Left ventricle myocardium inferior (tissue), 1 donor: Measurements from ENCODE around the gene RNF19B. TPM values are rescaled to one million over a fixed set of nuclear protein-coding genes. Genes with fewer than 3 reads are reported as not detected.

Source experiments
- DNase-seq: peaks from one replicate; pipeline ENCODE4 v3.0.0-alpha.2; 2020
- H3K27ac ChIP-seq: fragments of 200-600 bp; replicated peaks from 2 replicates; pipeline ENCODE4 v1.8.0; 2021
- H3K27me3 ChIP-seq: fragments of 200-600 bp; 2 replicates; pipeline ENCODE4 v1.8.0; 2021; ENCODE audit warnings: low read depth
- H3K36me3 ChIP-seq: fragments of 200-600 bp; 2 replicates; pipeline ENCODE4 v1.8.0; 2021
- H3K4me1 ChIP-seq: fragments of 200-600 bp; 2 replicates; pipeline ENCODE4 v1.8.0; 2021
- H3K4me3 ChIP-seq: fragments of 200-600 bp; 2 replicates; pipeline ENCODE4 v1.8.0; 2021; ENCODE audit warnings: mild to moderate bottlenecking, moderate library complexity
- H3K9me3 ChIP-seq: fragments of 200-600 bp; replicated peaks from 2 replicates; pipeline ENCODE4 v1.8.0; 2021
- intact Hi-C: fragments of 100-400 bp; cut with micrococcal nuclease; formaldehyde crosslinking; loops from one replicate; pipeline ENCODE4 v1.11.0; 2022
- total RNA-seq: library from RNA; stranded (reverse); fragmentation: NEBNext Ultra II Directional; extraction: Animal tissue kit (Norgen Biotek cat#: 25700); gene quantifications from one replicate; pipeline ENCODE4 v1.2.1, GENCODE V29; 2021
- TF ChIP-seq, protein P1 (sequence below): fragments of 200-600 bp; IDR thresholded peaks from 2 replicates; pipeline ENCODE4 v1.8.0; 2021; ENCODE audit warnings: antibody characterized with exemption, mild to moderate bottlenecking, borderline replicate concordance
- donor health status: DM: no; HTN: yes; CAD: no; lungs with severe emphysema.

RNF19B gene
- total RNA-seq, 1 donor from 2014 or later, result 15.4 TPM

DNA sequence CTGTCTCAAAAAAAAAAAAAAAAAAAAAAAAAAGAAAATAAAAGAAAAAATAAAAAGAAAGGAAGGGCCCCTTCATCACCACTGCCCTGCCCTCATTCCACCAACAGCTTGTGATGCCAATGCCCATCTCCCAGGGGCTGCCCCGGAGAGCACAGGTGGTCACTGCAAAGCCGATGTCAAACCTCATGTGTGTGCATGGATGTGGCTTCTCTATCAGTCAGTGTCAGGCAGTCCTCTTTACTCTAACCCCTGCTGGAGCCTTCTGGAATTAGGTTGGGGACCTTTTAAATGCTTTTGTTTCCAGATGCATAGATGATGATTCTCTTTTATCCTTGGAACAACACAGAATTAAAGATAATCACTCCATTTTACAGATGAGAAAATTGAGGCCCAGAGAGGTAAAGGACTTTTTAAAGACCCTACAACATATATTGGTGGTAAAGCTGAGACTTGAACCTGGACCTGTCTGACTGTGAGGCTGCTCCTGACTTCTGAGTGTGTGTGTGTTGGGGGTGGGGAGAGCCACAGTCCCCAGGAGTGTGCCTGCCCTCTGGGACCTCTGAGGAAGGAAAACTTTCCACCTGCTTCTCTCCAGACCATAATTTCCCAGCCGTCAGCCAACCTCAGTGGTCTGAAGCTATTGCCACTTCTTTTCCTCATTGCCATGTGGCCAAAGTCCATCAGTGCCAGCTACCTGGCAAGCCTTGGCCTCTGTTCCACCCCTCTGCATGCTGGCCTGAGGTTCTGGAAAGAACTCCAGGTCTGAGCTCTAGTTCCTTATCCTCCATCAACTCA lies 60.4 kb downstream of the RNF19B start:
- H3K4me1 ChIP-seq, result peaks cover 13% of the 10 kb centered on the region
- no peaks in the 10 kb centered on the region for H3K9me3 ChIP-seq
- no peak for DNase-seq
- no peaks in the 10 kb centered on the region for H3K36me3 ChIP-seq
- intact Hi-C loops, result no loop called here
- TF ChIP-seq, protein P1, sequence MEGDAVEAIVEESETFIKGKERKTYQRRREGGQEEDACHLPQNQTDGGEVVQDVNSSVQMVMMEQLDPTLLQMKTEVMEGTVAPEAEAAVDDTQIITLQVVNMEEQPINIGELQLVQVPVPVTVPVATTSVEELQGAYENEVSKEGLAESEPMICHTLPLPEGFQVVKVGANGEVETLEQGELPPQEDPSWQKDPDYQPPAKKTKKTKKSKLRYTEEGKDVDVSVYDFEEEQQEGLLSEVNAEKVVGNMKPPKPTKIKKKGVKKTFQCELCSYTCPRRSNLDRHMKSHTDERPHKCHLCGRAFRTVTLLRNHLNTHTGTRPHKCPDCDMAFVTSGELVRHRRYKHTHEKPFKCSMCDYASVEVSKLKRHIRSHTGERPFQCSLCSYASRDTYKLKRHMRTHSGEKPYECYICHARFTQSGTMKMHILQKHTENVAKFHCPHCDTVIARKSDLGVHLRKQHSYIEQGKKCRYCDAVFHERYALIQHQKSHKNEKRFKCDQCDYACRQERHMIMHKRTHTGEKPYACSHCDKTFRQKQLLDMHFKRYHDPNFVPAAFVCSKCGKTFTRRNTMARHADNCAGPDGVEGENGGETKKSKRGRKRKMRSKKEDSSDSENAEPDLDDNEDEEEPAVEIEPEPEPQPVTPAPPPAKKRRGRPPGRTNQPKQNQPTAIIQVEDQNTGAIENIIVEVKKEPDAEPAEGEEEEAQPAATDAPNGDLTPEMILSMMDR, result no peak
- H3K27ac ChIP-seq, result no peak overlapping the region
- peaks cover 41% of the 10 kb centered on the region for H3K27me3 ChIP-seq
- no peak overlapping the region for H3K4me3 ChIP-seq

DNA sequence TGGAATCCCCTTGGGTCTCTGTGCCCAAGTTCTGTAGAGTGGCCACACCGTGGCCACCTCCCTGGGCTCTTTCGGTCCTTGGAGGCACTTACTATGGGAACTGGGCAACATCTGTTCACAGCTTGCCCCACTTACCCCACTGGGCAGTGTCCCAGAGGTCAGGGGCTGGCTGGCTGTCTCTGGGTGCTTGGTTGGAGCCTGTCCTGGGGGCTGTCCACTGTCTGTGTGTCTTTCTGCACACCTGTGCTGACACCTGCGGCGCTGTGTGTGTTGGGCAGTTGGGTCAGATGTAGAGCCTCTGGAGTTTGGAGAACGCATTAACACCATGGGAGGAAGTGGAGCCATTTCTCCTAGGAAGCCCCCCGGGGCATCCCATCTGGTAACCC lies 62.1 kb downstream of the RNF19B start:
- Histone ChIP-seq H3K27me3 (peaks cover 28% of the 10 kb centered on the region), H3K27ac (no peak overlapping the region), H3K9me3 (no peaks in the 10 kb centered on the region), H3K36me3 (no peaks in the 10 kb centered on the region), H3K4me1 (peaks cover 13% of the 10 kb centered on the region), H3K4me3 (no peak overlapping the region)
- TF ChIP-seq, protein P1, result no peak
- intact Hi-C loops, result no loop called here
- no peak for DNase-seq

DNA sequence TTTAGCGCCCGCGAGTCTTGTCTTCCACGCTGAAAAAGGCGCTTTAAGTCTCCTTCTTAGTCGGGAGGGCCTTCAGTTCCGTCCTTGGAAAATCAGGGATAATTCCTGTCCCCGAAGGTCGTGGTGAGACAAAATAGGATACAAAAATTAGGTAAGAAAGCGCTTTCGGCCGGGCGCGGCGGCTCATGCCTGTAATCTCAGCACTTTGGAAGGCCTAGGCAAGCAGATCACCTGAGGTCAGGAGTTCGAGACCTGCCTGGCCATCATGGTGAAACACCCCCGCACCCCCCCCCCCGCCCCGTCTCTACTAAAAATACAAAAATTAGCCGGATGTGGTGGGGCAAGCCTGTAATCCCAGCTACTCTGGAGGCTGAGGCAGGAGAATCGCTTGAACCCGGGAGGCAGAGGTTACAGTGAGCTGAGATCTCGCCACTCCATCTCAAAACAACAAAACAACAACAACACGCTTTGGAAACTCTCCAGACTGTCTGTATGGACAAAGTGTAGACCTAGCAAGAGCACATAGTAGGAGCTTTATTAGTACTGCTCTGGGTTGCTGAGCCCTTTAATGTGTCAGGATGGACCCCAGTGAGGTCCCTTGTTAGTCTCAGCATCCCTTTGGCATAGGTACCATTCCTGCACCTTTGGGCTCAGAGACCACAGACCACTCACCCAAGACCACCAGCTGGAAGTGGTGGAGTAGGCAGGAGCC lies 62.6 kb downstream of the RNF19B start:
- H3K27me3 ChIP-seq, result peaks cover 28% of the 10 kb centered on the region
- H3K27ac ChIP-seq, result no peak overlapping the region
- H3K4me1 ChIP-seq, result peaks cover 13% of the 10 kb centered on the region
- no peaks in the 10 kb centered on the region for H3K9me3 ChIP-seq
- TF ChIP-seq, protein P1, result no peak
- H3K4me3 ChIP-seq, result peak overlapping the region; percentile 76
- intact Hi-C loops, result no loop called here
- H3K36me3 ChIP-seq, result no peaks in the 10 kb centered on the region
- DNase-seq, result no peak

DNA sequence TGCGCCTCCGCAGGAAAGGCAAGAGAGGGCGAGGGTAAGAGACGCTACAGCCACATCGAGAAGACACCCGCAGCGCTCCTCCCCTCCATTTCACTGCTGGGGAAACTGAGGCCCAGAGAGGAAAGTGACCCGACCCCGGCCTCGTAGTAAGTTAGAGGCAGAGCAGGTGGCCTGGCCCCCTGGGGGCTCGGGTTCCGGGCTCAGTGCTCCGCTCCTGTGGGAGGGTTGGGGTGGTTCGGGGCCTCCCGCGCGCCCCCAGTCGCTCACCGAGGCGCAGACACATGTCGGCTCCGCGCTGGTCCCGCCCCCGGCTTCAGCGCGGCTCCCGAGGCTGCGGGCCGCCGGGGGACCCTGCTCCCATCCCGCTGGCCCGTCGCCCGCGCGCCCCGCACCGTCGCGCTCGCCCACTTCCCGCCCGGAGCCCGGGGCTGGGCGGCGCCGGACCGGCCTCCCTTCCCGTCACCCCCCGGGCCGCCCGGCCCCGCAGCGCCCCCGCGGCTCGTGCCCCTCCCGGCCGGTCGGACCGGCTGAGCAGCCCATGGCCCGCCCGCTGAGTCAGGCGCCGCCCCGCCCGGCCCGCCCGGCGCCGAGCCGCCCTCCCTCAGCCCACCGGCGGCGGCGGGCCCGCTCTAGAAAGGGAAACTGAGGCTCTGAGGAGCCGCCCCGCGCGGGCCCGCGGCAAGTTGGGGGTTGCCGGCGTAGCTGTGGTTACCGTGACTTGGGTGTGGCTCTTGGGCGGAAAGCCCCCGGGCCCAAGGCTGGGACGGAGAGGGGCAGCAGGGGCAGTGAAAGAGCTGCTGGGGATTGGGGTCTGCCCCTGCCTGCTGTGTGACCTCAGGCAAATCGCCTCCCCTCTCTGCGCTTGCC lies 63.4 kb downstream of the RNF19B start, which contains the start of gene TMEM54:
TMEM54 (minus strand) TSS at position 434 of the 867 bp plus-strand sequence; CDS start at position 283, 151 bp downstream.
- peak; percentile 56 for DNase-seq
- Histone ChIP-seq H3K27me3 (peaks cover 28% of the 10 kb centered on the region), H3K27ac (no peak within 1 kb of the TSS), H3K4me3 (peak within 1 kb of the TSS; percentile 76), H3K9me3 (no peaks in the 10 kb centered on the region), H3K36me3 (no peaks in the 10 kb centered on the region), H3K4me1 (peaks cover 13% of the 10 kb centered on the region)
- TF ChIP-seq, protein P1, result no peak
- intact Hi-C loops, result no loop called here

DNA sequence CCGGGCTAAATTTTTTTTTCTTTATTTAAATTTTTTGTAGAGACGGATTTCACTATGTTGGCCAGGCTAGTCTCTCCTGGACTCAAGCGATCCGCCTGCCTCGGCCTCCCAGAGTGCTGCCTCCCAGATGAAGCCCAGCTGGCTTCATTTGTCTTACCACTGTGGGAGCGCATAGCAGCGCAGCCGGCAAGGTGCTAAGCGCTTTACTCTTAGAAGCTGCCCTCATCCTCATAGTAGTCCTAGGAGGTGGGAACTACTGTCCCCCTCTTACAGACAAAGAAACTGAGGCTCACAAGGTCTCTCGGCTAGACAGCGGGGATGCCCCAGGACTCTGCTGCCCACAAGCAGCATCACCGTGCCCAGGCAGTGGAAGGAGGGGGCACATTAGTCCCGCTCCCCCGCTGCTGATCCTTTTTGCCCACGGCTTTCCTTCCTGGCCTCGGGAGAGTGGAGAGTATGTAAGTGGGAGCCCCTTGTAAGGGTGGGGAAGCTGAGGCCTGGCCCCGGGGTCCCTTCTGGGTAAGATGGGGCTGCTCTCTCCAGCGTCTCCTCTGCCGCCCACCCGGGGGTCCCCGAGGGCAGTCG lies 64.1 kb downstream of the RNF19B start:
- Histone ChIP-seq H3K4me1 (peaks cover 13% of the 10 kb centered on the region), H3K27me3 (peaks cover 29% of the 10 kb centered on the region), H3K9me3 (no peaks in the 10 kb centered on the region), H3K4me3 (peak overlapping the region; percentile 76), H3K36me3 (no peaks in the 10 kb centered on the region), H3K27ac (no peak overlapping the region)
- TF ChIP-seq, protein P1, result no peak
- DNase-seq, result no peak
- intact Hi-C loops, result no loop called here
